Smooth muscle cell (in vitro differentiated cells): ENCODE measurements around the gene CNPPD1. TPM values are rescaled to one million over a fixed set of nuclear protein-coding genes. Genes with fewer than 3 reads are reported as not detected.

Source experiments
- DNase-seq: peaks from one replicate; lab custom pipeline; 2025; ENCODE audit not compliant: unreplicated experiment; lab: John Stamatoyannopoulos, UW
- H2AFZ ChIP-seq: fragments of 200-600 bp; sonication (generic); 2 replicates; pipeline ENCODE4 v1.6.0; 2016; ENCODE audit warnings: antibody characterized with exemption, low read depth, mild to moderate bottlenecking
- H3F3A ChIP-seq: fragments of 200-600 bp; sonication (generic); 2 replicates; pipeline ENCODE4 v1.6.0; 2017; ENCODE audit warnings: antibody characterized with exemption, low read depth
- H3K27ac ChIP-seq: fragments of 200-600 bp; sonication (generic); 2 replicates; pipeline ENCODE4 v1.5.1; 2016; ENCODE audit warnings: low read depth, mild to moderate bottlenecking
- H3K27me3 ChIP-seq: fragments of 200-600 bp; sonication (generic); 2 replicates; pipeline ENCODE4 v1.6.1; 2016; ENCODE audit warnings: low read depth, mild to moderate bottlenecking
- H3K36me3 ChIP-seq: fragments of 200-600 bp; sonication (generic); 2 replicates; pipeline ENCODE4 v1.5.1; 2016; ENCODE audit warnings: low read depth
- H3K4me1 ChIP-seq: fragments of 200-600 bp; sonication (generic); 2 replicates; pipeline ENCODE4 v1.5.1; 2016; ENCODE audit warnings: low read depth
- H3K4me2 ChIP-seq: fragments of 200-600 bp; sonication (generic); 2 replicates; pipeline ENCODE4 v1.6.0; 2016; ENCODE audit warnings: mild to moderate bottlenecking
- H3K4me3 ChIP-seq: fragments of 200-600 bp; sonication (generic); 2 replicates; pipeline ENCODE4 v1.5.1; 2016; ENCODE audit warnings: mild to moderate bottlenecking
- H3K79me2 ChIP-seq: fragments of 200-600 bp; sonication (generic); 2 replicates; pipeline ENCODE4 v1.6.0; 2016; ENCODE audit warnings: low read depth, mild to moderate bottlenecking
- H3K9ac ChIP-seq: fragments of 200-600 bp; sonication (generic); 2 replicates; pipeline ENCODE4 v1.6.0; 2016; ENCODE audit warnings: low read depth
- H3K9me3 ChIP-seq: fragments of 200-600 bp; sonication (generic); replicated peaks from 2 replicates; pipeline ENCODE4 v1.5.1; 2016; ENCODE audit warnings: low read depth
- H4K20me1 ChIP-seq: fragments of 200-600 bp; sonication (generic); 2 replicates; pipeline ENCODE4 v1.6.0; 2016; ENCODE audit warnings: low read depth
- WGBS: methylation state at CpG from one replicate; pipeline ENCODE4 v1.1.7; 2016; ENCODE audit warnings: low lambda C conversion rate; 5-methylcytosine and 5-hydroxymethylcytosine counted together
- polyA plus RNA-seq: library from polyadenylated mRNA; unstranded; fragments of >200 nt; fragmentation: Nextera tagmentation; extraction: Ambion mirVana; gene quantifications from 2 replicates; pipeline ENCODE4 v1.2.1, GENCODE V29; 2016
- total RNA-seq: library from RNA; depleted of rRNA; stranded (reverse); fragments of >200 nt; gene quantifications from 2 replicates; pipeline ENCODE4 v1.2.3, GENCODE V29; 2014
- TF ChIP-seq, protein P1 (sequence below): fragments of 200-600 bp; sonication (generic); IDR thresholded peaks from 2 replicates; pipeline ENCODE4 v1.5.1; 2017; ENCODE audit warnings: borderline replicate concordance, mild to moderate bottlenecking, antibody characterized with exemption; ENCODE audit not compliant: insufficient read depth, poor library complexity, severe bottlenecking

The CNPPD1 gene
- total and polyA plus RNA-seq, 2 experiments from 2014 or later, result 14.8 to 26.0 TPM

DNA sequence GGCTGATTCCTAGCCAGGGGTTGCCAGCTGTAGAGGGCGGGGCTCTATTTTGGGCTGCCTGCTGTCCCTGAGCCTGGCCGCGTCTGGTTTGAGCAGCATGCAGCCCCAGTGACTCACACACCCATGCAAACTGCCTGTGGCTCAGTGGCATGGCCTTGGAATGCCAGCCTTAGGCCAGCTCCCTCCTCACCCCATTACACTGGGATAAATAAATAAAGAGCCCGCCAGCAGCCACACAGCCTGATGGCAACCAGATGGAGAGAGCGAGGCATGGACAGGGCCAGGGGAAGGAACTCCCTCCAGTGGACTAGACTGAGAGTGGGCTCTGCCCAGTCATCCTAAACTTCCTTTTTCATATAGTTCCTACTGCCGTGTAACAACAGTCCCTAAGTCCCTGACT, 34.4 kb downstream of the CNPPD1 start:
- H3K9ac ChIP-seq, result no peak overlapping the region
- peaks cover 4% of the 10 kb centered on the region for H3K36me3 ChIP-seq
- WGBS, result 41% methylated on average over 6 of the region's 6 CpGs
- no peaks in the 10 kb centered on the region for H3K27me3 ChIP-seq
- H3F3A ChIP-seq, result no peaks in the 10 kb centered on the region
- TF ChIP-seq, protein P1, sequence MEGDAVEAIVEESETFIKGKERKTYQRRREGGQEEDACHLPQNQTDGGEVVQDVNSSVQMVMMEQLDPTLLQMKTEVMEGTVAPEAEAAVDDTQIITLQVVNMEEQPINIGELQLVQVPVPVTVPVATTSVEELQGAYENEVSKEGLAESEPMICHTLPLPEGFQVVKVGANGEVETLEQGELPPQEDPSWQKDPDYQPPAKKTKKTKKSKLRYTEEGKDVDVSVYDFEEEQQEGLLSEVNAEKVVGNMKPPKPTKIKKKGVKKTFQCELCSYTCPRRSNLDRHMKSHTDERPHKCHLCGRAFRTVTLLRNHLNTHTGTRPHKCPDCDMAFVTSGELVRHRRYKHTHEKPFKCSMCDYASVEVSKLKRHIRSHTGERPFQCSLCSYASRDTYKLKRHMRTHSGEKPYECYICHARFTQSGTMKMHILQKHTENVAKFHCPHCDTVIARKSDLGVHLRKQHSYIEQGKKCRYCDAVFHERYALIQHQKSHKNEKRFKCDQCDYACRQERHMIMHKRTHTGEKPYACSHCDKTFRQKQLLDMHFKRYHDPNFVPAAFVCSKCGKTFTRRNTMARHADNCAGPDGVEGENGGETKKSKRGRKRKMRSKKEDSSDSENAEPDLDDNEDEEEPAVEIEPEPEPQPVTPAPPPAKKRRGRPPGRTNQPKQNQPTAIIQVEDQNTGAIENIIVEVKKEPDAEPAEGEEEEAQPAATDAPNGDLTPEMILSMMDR, result peak; percentile 33
- no peak overlapping the region for H2AFZ ChIP-seq
- H4K20me1 ChIP-seq, result no peaks in the 10 kb centered on the region
- H3K4me2 ChIP-seq, result peak overlapping the region; percentile 33
- no peak overlapping the region for H3K27ac ChIP-seq
- H3K4me3 ChIP-seq, result no peak overlapping the region
- H3K4me1 ChIP-seq, result no peaks in the 10 kb centered on the region
- H3K9me3 ChIP-seq, result no peaks in the 10 kb centered on the region
- H3K79me2 ChIP-seq, result no peaks in the 10 kb centered on the region
- peak; percentile 16 for DNase-seq

DNA sequence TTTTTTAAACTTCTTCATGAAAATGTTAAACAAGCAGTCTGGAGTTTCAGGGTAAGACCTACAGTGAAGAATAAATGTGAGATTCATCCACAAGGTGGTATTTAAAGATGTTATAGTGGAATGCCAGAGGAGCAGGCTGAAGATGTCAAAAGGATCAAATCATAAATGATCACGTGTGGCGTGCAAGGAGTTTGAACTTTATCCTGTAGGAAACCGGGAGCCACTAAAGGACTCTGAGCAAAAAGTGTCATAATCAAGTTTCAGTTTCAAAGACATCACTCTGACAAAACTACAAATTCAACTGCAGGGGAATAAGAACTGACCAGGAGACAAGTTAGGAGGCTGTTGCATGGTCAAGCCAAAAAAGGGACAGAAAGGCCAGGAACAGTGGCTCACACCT, 36.0 kb downstream of the CNPPD1 start:
- DNase-seq, result no peak
- H3K4me1 ChIP-seq, result no peaks in the 10 kb centered on the region
- H3K4me2 ChIP-seq, result no peak overlapping the region
- WGBS, result 97% methylated on average over 3 of the region's 3 CpGs
- no peaks in the 10 kb centered on the region for H3K27me3 ChIP-seq
- H3K4me3 ChIP-seq, result no peak overlapping the region
- no peaks in the 10 kb centered on the region for H3K79me2 ChIP-seq
- H3K9me3 ChIP-seq, result no peaks in the 10 kb centered on the region
- H3F3A ChIP-seq, result no peaks in the 10 kb centered on the region
- no peak overlapping the region for H2AFZ ChIP-seq
- no peak overlapping the region for H3K27ac ChIP-seq
- H3K9ac ChIP-seq, result no peak overlapping the region
- peaks cover 4% of the 10 kb centered on the region for H3K36me3 ChIP-seq
- no peaks in the 10 kb centered on the region for H4K20me1 ChIP-seq
- TF ChIP-seq, protein P1, result no peak

DNA sequence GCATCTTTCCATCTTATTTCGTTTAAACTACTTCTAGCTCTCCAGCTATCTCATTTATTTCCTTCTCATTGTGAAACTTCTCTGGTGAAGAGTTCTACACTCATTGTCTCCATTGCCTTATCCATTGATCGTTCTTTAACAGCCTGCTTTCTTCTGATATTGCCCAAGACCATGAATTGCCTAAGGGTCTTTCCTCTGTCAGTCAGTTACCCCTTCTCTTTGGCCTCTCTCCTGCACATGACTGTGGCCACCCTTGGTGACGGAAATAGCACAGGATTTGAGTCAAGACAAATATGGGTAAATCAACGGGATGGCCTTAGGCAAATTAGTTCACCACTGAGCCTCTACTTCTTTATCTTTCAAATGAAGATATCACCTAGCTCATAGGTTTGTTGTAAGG, 42.7 kb downstream of the CNPPD1 start:
- no peak for DNase-seq
- Histone ChIP-seq H3K4me1 (no peaks in the 10 kb centered on the region), H3K27me3 (no peaks in the 10 kb centered on the region), H2AFZ (no peak overlapping the region), H3K79me2 (no peaks in the 10 kb centered on the region), H3K9ac (no peak overlapping the region), H3F3A (no peaks in the 10 kb centered on the region), H3K9me3 (no peaks in the 10 kb centered on the region), H3K4me3 (no peak overlapping the region), H3K4me2 (no peak overlapping the region), H3K27ac (no peak overlapping the region), H3K36me3 (no peaks in the 10 kb centered on the region), H4K20me1 (no peaks in the 10 kb centered on the region)
- 87% methylated on average over 4 of the region's 4 CpGs for WGBS
- TF ChIP-seq, protein P1, result no peak

DNA sequence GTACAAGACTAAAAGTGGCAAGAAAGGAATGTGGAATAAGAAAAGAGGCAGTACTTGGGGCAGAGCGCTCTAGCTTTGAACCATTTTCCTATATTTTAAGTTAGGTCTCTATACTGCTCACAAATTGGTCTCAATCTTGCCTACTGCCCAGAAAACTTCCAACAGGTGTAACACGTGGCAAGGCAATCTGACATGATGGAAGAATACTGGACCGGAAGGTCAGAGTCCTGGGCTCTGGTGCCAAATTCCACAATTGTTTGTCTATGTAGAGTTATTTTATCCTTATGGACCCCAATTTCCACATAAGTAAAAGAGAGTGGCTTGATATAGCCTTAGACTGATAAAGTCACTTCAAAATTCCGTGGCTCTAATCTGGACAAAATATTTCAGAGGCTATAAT, 45.0 kb downstream of the CNPPD1 start:
- Histone ChIP-seq H3K27ac (no peak overlapping the region), H2AFZ (no peak overlapping the region), H3K79me2 (no peaks in the 10 kb centered on the region), H3K27me3 (no peaks in the 10 kb centered on the region), H3K4me2 (no peak overlapping the region), H3K9me3 (no peaks in the 10 kb centered on the region), H4K20me1 (no peaks in the 10 kb centered on the region), H3K36me3 (no peaks in the 10 kb centered on the region), H3F3A (no peaks in the 10 kb centered on the region), H3K4me3 (no peak overlapping the region), H3K9ac (no peak overlapping the region), H3K4me1 (no peaks in the 10 kb centered on the region)
- 83% methylated on average over 4 of the region's 4 CpGs for WGBS
- DNase-seq, result no peak
- TF ChIP-seq, protein P1, result no peak
